Measurements from ENCODE around the gene GNAT1. TPM values are rescaled to one million over a fixed set of nuclear protein-coding genes. Genes with fewer than 3 reads are reported as not detected.

Gene GNAT1
- total RNA-seq, 1 experiment from 2014 or later, result 0.13 TPM

DNA sequence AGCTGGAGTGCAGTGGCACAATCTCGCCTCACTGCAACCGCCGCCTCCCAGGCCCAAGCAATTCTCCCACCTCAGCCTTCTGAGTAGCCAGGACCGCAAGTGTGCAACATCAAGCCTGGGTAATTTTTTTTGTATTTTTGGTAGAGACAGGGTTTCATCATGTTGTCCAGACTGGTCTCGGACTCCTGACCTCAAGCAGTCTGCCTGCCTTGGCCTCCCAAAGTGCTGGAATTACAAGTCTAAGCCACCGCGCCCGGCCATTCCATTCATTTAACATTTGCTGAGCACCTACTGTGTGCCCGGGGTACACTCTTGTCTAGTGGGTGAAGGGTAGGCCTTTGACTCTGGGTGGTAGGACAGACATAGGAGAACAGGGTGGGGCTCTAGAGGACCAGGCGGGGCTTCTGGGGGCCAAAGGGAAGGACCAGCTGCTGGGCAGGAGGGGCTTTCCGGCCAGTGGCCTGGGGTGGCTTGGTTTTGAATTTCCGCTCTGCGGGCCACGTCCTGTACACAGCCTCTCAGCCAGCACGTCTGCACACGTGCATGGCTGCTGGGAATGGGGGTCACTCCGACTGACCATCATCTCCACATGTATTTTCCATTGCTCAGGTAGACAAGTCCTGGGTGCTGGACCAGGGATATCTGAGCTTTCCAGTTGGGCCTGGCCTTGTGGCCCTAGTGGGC is 16.1 kb downstream of the GNAT1 start (continued):
- TF ChIP-seq, protein P1, sequence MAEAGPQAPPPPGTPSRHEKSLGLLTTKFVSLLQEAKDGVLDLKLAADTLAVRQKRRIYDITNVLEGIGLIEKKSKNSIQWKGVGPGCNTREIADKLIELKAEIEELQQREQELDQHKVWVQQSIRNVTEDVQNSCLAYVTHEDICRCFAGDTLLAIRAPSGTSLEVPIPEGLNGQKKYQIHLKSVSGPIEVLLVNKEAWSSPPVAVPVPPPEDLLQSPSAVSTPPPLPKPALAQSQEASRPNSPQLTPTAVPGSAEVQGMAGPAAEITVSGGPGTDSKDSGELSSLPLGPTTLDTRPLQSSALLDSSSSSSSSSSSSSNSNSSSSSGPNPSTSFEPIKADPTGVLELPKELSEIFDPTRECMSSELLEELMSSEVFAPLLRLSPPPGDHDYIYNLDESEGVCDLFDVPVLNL (CRISPR knock-in tag; IDR thresholded peaks at IDR 0.05; ENCODE audit: borderline replicate concordance, low read depth), result no peak
- no peak for TF ChIP-seq TCF7 (CRISPR knock-in tag; IDR thresholded peaks at IDR 0.05; ENCODE audit: low read depth)
- TF ChIP-seq ZNF423 (CRISPR knock-in tag; IDR thresholded peaks at IDR 0.05), result no peak
- no peak for TF ChIP-seq ERG (CRISPR knock-in tag; IDR thresholded peaks at IDR 0.05)
- no peak for TF ChIP-seq SMAD4 (CRISPR knock-in tag; IDR thresholded peaks at IDR 0.05)
- no peak for TF ChIP-seq ZNF425 (CRISPR knock-in tag; conservative IDR thresholded peaks at IDR 0.05)
- TF ChIP-seq FOXK1 (CRISPR knock-in tag; IDR thresholded peaks at IDR 0.05), result no peak
- TF ChIP-seq ATF1 (CRISPR knock-in tag; IDR thresholded peaks at IDR 0.05), result no peak
- no peak for TF ChIP-seq NR1H2 (CRISPR knock-in tag; IDR thresholded peaks at IDR 0.05)
- no peak for TF ChIP-seq SMAD3 (CRISPR knock-in tag; IDR thresholded peaks at IDR 0.05; ENCODE audit: borderline replicate concordance)

GRCh38 chr3:50208677-50209344 is 17.4 kb downstream of the GNAT1 start:
- no peaks in the 10 kb centered on the region for H3K9me3 Mint-ChIP-seq
- H3K27me3 Mint-ChIP-seq (ENCODE audit: low read depth), result peaks cover 35% of the 10 kb centered on the region
- TF ChIP-seq GABPB1 (CRISPR knock-in tag; IDR thresholded peaks at IDR 0.05) (peak; percentile 61), CDX4 (CRISPR knock-in tag; IDR thresholded peaks at IDR 0.05; ENCODE audit: borderline replicate concordance) (no peak), MXD4 (CRISPR knock-in tag; IDR thresholded peaks at IDR 0.05; ENCODE audit: borderline replicate concordance) (no peak), PRRX2 (CRISPR knock-in tag; IDR thresholded peaks at IDR 0.05) (no peak), HMGA2 (CRISPR knock-in tag; IDR thresholded peaks at IDR 0.05) (no peak)
- TF ChIP-seq, protein P2, sequence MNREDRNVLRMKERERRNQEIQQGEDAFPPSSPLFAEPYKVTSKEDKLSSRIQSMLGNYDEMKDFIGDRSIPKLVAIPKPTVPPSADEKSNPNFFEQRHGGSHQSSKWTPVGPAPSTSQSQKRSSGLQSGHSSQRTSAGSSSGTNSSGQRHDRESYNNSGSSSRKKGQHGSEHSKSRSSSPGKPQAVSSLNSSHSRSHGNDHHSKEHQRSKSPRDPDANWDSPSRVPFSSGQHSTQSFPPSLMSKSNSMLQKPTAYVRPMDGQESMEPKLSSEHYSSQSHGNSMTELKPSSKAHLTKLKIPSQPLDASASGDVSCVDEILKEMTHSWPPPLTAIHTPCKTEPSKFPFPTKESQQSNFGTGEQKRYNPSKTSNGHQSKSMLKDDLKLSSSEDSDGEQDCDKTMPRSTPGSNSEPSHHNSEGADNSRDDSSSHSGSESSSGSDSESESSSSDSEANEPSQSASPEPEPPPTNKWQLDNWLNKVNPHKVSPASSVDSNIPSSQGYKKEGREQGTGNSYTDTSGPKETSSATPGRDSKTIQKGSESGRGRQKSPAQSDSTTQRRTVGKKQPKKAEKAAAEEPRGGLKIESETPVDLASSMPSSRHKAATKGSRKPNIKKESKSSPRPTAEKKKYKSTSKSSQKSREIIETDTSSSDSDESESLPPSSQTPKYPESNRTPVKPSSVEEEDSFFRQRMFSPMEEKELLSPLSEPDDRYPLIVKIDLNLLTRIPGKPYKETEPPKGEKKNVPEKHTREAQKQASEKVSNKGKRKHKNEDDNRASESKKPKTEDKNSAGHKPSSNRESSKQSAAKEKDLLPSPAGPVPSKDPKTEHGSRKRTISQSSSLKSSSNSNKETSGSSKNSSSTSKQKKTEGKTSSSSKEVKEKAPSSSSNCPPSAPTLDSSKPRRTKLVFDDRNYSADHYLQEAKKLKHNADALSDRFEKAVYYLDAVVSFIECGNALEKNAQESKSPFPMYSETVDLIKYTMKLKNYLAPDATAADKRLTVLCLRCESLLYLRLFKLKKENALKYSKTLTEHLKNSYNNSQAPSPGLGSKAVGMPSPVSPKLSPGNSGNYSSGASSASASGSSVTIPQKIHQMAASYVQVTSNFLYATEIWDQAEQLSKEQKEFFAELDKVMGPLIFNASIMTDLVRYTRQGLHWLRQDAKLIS (CRISPR knock-in tag; IDR thresholded peaks at IDR 0.05; ENCODE audit: borderline replicate concordance), result no peak
- TF ChIP-seq, protein P3, sequence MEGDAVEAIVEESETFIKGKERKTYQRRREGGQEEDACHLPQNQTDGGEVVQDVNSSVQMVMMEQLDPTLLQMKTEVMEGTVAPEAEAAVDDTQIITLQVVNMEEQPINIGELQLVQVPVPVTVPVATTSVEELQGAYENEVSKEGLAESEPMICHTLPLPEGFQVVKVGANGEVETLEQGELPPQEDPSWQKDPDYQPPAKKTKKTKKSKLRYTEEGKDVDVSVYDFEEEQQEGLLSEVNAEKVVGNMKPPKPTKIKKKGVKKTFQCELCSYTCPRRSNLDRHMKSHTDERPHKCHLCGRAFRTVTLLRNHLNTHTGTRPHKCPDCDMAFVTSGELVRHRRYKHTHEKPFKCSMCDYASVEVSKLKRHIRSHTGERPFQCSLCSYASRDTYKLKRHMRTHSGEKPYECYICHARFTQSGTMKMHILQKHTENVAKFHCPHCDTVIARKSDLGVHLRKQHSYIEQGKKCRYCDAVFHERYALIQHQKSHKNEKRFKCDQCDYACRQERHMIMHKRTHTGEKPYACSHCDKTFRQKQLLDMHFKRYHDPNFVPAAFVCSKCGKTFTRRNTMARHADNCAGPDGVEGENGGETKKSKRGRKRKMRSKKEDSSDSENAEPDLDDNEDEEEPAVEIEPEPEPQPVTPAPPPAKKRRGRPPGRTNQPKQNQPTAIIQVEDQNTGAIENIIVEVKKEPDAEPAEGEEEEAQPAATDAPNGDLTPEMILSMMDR (IDR thresholded peaks at IDR 0.05), result no peak
- H3K27ac Mint-ChIP-seq, result peak overlapping the region; percentile 32; the same call in 1 of the 2 replicates
- no peak overlapping the region for H3K4me3 Mint-ChIP-seq
- peaks cover 6% of the 10 kb centered on the region; the same call in 1 of the 2 replicates for H3K4me1 Mint-ChIP-seq
- no peak for ATAC-seq
- no peak for DNase-seq (ENCODE audit: low spot score)
- no peaks in the 10 kb centered on the region for H3K36me3 Mint-ChIP-seq
- ChIA-PET CTCF (interaction anchor here (1.0 to 8.0 kb wide), 8 partner anchors 8 to 51 kb away, joined by 3 to 126 read pairs (median 8); partner anchors contain the start of gene GNAI2), POLR2A (no interaction called here)
